Measurements from ENCODE around the gene SUSD5.
"Not testable (repeated sequence)": the region's sequence is repeated elsewhere in the genome, so short reads cannot be mapped to it uniquely, and the experiment has no call there.

SUSD5 gene

GRCh38 chr3:33152363-33153360, 65.9 kb downstream of the SUSD5 start:
- DNase-seq (ENCODE audit: low read depth), result no peak

DNA sequence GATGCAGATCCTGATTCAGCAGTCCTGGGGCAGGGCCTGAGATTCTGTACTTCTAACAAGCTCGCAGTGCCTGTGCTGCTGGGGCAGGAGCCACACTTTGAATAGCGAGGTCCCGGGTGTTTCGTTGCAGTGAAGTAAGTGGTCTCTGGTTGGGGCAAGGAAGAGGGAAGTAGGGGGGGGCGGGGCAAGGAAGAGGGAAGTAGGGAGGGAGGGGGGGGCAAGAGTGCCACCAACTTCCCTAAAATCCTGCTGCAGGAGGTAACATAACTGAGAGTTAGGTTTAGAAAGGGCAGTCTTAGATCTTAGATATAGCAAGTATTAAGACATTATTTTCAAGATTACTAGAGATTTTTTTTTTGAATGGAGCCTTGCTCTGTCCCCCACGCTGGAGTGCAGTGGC, 69.3 kb downstream of the SUSD5 start:
- no peak for DNase-seq (ENCODE audit: low read depth)

- no peak for DNase-seq (ENCODE audit: low read depth)
Observed at GRCh38 chr3:33146791-33147445, 71.7 kb downstream of the SUSD5 start.

DNA sequence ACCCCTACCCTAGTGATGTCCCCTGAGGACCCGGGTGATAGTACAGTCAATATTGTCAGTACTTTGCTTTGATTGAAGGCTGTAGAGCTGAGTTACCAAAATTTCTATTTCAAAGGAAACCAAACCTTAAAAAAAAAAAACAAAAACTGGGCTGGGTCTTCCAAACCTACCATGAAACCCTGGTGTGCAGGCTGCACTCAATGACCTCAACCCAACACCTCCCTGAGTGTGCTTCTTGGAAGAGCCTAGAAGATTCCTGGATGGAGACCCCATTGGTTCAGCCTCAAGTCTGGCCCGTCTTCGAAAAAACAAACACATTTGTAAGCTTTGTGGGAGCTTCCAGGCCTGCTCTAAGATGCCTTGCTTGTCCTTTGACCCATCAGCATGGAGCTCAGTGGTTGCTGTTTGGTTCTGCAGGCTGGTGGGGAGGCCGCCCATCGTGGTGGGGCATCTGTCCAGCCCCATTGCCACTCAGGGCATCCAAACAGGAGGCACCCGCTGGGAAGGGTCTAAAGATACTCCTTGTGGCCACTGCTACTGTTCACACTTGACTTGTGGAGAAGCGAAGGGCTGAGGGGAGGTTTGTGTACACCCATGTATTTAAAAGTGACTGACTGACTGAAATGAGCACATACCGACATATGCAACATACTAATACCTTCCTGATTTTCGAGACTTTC, 72.6 kb downstream of the SUSD5 start:
- no peak for DNase-seq (ENCODE audit: low read depth)

DNA sequence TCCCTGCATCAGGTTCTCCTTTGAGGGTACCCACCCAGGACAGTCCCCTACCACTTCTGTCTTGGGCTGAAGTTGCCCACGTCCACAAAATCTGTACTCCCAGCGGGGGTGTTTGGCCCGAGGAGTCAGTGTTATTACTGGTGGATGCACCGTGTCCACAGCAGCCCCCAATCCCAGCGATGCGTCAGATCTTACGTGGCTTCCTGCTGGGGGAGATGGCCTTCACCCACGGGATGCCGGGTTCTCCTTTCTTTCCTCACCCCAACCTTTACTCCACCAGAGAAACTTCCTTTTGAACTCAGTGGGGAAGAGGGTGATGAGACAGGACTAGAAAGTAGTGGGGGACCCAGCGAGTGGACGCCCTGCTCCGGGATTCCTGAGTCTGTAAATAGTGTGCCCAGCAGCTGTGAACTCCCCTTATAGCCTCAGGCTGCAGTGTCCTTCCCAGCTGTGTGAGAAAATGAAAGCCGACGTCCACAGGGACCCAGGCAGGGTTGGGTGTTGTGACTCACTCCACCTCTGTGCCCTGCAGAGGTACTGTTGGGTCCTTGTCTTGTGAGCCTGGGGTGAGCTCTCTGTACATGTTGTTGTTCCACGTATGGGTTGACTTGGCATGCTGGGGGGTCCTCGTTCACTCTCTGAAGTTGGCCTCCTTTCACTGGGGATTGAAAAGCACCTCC, 73.2 kb downstream of the SUSD5 start:
- no peak for DNase-seq (ENCODE audit: low read depth)

- peak; percentile 2 for DNase-seq (ENCODE audit: low read depth)
Observed at GRCh38 chr3:33144433-33144832, 74.2 kb downstream of the SUSD5 start.

DNA sequence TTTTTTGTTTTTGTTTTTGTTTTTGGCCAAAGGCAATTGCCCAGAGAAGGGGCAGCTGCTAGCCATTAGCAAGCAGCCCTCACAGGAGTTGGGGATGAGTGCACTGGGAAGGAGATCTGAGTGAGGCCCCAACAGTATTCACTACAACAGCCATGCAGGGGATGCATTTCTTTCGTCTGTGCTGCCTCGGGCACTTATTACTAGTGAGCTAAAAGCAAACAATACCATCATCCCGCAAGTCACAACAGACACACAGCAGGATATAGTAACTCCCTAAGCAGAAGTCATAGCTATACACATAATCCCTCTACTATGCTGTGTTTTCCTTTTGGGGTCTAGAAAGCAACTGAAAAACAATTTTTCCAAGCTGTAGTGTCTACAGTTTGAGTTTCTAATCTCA, 77.6 kb downstream of the SUSD5 start:
- DNase-seq (ENCODE audit: low read depth), result no peak

- DNase-seq (ENCODE audit: low read depth), result no peak
Observed at GRCh38 chr3:33139996-33140395, 78.6 kb downstream of the SUSD5 start.

GRCh38 chr3:33139006-33139623, 79.5 kb downstream of the SUSD5 start:
- DNase-seq (ENCODE audit: low read depth), result not testable (repeated sequence)

GRCh38 chr3:33137691-33138090, 80.9 kb downstream of the SUSD5 start:
- DNase-seq (ENCODE audit: low read depth), result no peak

DNA sequence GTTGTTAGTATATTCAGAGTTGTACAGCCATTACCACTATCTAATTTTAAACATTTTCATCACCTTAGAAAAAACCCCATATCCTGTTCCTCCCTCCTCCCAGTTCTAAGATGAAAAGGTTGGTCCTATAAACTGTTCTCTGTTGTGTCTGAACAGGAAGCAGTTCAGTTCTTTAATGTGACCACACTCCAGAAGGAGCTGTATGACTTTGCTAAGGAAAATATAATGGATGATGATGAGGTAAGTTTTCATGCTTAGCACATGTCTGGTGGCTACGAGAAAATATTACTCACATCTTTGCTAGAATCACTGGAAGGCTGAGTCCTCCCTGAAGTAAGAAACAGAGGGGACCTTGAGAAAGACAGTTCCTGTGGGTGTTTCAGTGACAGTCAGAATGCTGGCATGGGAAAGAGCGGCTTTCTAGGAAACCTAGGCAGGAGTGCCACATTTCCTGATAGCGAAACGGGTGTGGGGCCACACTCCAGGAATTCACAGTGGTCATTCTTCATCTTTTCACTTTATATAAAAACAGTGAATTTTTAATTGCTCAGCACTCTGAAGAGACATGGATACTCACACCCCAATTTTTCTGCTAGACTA, 84.5 kb downstream of the SUSD5 start:
- DNase-seq (ENCODE audit: low read depth), result no peak

- no peak for DNase-seq (ENCODE audit: low read depth)
Observed at GRCh38 chr3:33132019-33132360, 86.6 kb downstream of the SUSD5 start.

DNA sequence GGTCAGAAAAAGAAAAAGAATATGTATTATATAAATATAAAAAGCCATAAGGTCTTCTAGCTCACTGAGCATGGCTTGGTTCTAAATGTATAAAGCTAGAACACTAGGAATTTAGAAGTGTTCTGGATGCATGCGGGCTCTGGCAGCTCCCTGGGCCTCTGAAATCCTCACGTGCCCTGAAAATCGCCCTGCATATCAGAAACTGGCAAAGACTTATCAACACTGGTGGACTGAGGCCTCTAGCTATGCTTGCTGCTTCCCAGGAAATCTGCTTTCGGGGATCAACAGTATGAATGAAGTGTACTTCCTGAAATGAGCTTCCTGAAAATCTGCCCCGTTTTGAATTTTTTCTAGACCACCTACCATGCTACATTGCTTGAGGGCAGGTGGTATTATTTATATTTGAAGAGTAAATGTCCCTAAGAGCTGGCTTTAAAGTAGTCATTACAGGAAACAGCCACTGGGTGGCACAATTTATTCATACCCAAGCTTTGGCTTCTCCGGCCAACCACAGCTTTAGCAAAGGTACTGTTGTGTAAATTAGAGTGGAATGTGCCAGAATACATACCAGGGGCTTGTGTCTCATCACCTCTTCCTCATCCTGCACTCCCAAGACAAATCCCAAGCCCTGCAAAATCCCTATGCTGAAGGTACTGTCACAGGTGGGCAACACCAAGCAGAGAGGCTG, 87.1 kb downstream of the SUSD5 start:
- DNase-seq (ENCODE audit: low read depth), result no peak

- no peak for DNase-seq (ENCODE audit: low read depth)
Observed at GRCh38 chr3:33130144-33130543, 88.5 kb downstream of the SUSD5 start.

DNA sequence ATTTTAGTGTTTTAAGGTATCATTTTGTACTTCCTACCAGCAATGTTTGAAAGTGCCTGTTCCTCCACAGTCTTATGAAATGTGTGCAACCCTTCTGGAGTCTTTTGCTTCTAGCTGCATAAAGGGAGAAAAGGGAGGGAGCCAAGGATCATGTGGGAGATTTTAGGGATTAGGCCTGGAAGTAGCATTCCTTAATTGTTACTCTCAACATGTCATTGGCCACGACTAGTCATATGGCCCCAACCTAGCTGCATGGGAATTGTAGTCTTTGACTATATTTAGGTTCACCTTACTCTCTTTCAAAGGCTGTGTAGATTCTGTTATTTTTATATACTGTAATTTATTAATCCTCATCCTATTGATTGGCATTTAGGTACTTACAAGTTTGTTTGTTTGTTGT, 89.9 kb downstream of the SUSD5 start:
- no peak for DNase-seq (ENCODE audit: low read depth)

- no peak for DNase-seq (ENCODE audit: low read depth)
Observed at GRCh38 chr3:33125840-33126239, 92.8 kb downstream of the SUSD5 start.

GRCh38 chr3:33124638-33125037, 94.0 kb downstream of the SUSD5 start:
- DNase-seq (ENCODE audit: low read depth), result no peak

DNA sequence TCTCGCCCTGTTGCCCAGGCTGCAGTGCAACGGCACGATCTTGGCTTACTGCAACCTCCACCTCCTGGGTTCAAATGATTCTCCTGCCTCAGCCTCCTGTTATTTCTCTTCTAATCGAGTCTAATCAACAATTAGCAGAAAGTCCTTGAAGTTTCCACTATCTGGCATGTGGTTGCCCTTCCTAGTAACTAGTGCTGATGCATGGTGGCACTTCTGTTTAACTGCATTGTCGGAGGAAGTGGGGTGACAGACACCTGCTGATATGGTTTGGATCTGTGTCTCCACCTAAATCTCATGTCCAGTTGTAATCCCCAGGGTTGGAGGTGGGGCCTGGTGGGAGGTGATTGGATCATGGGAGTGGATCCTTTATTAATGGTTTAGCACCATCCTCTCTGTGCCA, 95.6 kb downstream of the SUSD5 start:
- DNase-seq (ENCODE audit: low read depth), result no peak

- DNase-seq (ENCODE audit: low read depth), result no peak
Observed at GRCh38 chr3:33119891-33120290, 98.7 kb downstream of the SUSD5 start.

DNA sequence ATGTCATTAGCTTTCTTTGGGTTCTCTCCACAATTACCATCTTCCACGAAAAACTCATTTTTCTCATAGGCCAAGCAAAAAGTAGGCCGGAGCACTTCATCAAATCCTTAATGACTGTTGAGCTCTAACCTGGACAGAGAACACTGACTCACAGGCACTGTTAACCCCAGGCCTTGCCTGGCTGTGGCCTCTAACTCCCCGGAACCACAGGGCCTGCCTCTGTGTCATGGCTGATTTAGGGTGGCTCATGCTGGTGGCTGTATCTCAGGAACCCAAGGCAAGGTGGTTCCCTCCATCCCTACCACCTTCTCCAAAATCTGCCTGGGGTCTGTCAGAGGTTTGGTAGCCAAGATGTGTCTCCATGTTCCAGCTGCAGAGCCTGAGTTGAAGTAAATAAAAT, 101.1 kb downstream of the SUSD5 start:
- DNase-seq (ENCODE audit: low read depth), result no peak

Measured in stimulated activated CD8-positive, alpha-beta memory T cell treated with anti-CD3 and anti-CD28 coated beads, Interleukin-15, amount 100 ng/mL, for 1 hour (primary cell).